ENCODE measurements around the gene RIN3.

DNA sequence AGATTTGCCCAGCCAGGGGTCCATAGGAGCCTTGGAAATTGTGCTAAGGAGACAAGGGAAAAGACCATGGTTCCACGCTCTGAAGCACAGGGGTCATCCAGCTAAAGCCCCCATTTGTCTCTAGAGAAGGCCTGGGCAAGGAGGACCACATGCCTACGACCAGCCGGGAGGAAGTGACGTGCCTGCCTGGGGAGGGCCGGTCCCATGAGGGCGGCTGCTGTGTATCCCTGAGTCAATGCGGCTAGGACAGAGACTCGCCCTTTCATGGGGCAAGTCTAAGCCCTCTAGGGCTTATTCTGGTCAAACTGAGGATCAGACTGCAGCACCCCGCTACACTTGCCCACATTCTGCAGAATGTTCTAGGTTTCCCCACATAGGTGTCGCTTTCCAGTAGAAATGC is 20.6 kb upstream of the RIN3 start:
- TF ChIP-seq POLR2A (IDR thresholded peaks at IDR 0.05; ENCODE audit: low read depth, low read length) = no peak
- TF ChIP-seq RAD21 (IDR thresholded peaks at IDR 0.05; ENCODE audit: low read length) = no peak
- no peak for TF ChIP-seq CTCF (conservative IDR thresholded peaks at IDR 0.05; ENCODE audit: low read depth, low read length)
- no peak for TF ChIP-seq RCOR1 (IDR thresholded peaks at IDR 0.05; ENCODE audit: insufficient replicate concordance, low read length)
- TF ChIP-seq RFX5 (IDR thresholded peaks at IDR 0.05; ENCODE audit: low read depth, low read length) = no peak
- no peak for TF ChIP-seq FOS (IDR thresholded peaks at IDR 0.05; ENCODE audit: low read depth, low read length)
- no peak for TF ChIP-seq MXI1 (IDR thresholded peaks at IDR 0.05; ENCODE audit: borderline replicate concordance, low read depth, low read length)
